GM04504 (cell line): ENCODE data around the gene ANXA4.
A peak's percentile ranks its signal among the peaks of the same experiment; 100 is the strongest.
"Not testable (repeated sequence)": the region's sequence is repeated elsewhere in the genome, so short reads cannot be mapped to it uniquely, and the experiment has no call there.

ENCODE experiments used
- DNase-seq: peaks from one replicate; pipeline ENCODE4 v3.0.0-alpha.2; 2012; ENCODE audit warnings: low read depth

The ANXA4 gene

GRCh38 chr2:69755862-69756467, 14.0 kb downstream of the ANXA4 start:
- peak; percentile 74 for DNase-seq

DNA sequence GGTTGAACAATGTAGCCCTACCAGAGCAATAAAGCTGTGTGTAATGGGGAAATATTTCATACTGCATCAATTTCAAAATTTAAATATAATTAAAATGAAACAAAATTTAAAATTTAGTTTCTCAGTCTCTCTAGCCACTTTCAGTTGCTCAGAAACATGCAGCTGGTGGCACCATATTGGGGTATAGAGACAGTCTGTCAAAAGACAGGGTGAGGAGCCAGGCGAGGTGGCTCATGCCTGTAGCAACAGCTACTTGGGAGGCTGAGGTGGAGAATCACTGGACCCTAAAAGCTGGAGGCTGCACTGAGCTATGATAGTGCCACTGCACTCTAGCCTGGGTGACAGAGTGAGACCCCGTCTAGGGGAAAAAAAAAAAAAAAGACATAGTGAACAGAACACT, 20.1 kb downstream of the ANXA4 start:
- no peak for DNase-seq

GRCh38 chr2:69762513-69763494, 20.9 kb downstream of the ANXA4 start:
- DNase-seq, result no peak

GRCh38 chr2:69763831-69764230, 21.9 kb downstream of the ANXA4 start:
- not testable (repeated sequence) for DNase-seq

DNA sequence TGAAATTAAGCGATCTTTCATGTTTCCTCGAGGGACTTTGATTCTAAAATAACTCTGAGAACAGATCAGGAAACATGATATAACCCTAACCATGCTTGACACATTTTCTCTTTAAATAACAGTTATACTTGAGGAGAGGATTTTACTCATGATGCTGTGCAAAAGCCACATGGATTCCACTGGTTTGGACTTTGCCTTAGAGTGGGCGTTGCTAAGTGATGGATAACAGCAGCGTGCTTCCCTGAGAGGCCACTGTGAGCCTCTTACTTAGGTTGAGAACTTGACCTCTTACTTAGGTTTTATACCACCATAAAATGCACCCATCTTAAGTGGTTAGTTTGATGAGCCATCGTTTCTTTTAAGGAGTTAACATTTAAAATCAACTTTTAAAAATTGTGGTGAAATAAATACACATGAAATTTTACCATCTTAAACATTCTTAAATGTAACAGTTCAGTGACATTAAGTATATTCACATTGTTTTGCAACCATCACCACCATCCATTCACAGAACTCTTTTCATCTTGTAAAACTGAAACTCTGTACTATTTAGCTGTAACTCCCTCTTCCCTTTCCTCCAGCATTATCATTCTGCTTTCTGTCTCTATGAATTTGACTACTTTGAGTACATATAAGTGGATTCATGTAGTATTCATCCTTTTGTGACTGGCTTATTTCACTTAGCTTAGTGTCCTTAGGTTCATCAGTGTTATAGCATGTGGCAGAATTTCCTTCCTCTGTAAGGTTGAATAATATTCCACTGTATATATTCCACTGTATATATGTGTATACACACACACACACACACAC, 22.6 kb downstream of the ANXA4 start:
- DNase-seq, result no peak

DNA sequence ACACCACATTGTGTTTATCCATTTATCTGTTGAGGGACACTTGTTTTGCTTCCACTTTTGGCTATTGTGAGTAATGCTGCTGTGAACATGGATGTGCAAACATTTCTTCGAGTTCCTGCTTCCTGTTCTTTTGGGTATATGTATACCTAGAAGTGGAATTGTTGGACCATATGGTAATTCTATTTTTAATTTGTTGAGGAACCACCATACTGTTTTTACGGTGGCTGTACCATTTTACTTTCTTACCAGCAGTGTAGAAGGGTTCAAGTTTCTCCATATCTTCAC, 23.1 kb downstream of the ANXA4 start:
- DNase-seq, result no peak

- no peak for DNase-seq
Observed at GRCh38 chr2:69766014-69766413, 24.1 kb downstream of the ANXA4 start.

DNA sequence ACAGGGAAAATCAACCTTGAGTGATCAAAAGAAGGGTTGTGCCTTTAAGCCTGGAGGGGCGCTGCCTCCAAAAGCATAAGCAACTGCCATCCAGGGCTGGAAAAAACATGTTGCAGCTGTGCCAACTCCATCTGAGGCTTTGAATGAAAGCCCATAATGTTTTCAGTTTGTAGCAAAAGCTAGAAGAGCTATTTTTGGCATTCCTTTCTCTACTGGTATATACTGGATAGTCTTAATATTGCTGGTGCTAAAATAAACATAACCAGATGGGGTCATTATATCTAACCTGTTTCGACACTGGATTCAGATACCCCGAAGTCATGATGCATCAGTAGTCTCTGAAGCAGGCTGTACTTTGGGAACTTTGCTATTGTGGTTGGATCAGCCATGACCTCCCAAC, 25.1 kb downstream of the ANXA4 start:
- peak; percentile 79 for DNase-seq

GRCh38 chr2:69768235-69768634, 26.3 kb downstream of the ANXA4 start:
- DNase-seq, result no peak

GRCh38 chr2:69768789-69769188, 26.9 kb downstream of the ANXA4 start:
- no peak for DNase-seq

DNA sequence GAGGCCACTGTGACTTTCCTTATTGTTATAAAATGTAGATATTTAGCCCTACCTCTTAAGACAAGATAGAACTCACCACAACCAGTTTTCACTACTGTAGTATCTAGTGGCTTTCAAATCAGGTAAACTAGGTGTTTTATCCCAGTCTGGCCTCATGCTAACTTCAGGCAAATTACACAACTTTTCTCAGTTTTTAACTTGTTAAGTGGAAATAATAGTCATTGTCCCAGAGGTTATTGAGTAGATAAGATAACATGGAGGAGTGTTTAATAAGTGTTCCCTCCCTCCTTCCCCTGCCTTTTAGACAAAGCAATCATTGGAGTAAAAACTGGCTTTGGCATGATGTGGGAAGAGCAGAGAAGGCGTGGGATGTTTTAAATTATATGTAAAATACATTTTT, 27.3 kb downstream of the ANXA4 start:
- DNase-seq, result no peak

- DNase-seq, result peak; percentile 74
Observed at GRCh38 chr2:69770193-69770702, 28.3 kb downstream of the ANXA4 start.

DNA sequence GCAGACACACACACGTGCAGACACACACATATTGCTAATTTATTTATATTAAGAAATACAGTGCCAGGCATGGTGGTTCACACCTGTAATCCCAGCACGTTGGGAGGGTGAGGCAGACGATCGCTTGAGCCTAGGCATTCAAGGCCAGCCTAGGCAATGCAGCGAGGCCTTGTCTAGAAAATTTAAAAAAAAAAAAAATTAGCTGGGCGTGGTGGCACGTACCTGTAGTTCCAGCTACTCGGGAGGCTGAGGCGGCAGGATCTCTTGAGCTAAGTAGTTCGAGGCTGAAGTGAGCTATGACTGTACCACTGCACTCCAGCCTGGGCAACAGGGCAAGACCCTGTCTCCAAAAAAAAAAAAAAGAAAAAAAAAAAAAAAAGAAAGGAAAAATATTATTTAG, 28.8 kb downstream of the ANXA4 start:
- DNase-seq, result no peak

DNA sequence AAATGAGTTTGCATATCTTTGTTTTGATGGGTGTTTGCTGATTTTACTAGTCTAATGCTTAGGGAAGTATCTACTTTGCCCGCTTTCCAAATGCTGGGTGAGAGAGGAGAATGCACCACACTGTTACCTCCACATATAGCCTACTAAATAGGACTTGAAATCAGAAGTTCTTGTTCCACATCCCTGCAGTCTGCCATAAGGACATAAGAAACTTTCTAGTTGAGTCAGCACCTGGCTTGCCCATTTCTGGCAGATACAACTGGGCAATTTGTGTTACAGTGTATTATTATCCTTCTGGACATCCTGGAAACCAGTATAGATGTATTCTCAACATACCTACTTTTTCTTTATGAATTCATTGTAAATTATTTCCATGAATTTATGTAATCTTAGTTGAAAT, 29.5 kb downstream of the ANXA4 start:
- no peak for DNase-seq

GRCh38 chr2:69773206-69773605, 31.3 kb downstream of the ANXA4 start:
- DNase-seq, result no peak

- DNase-seq, result not testable (repeated sequence)
Observed at GRCh38 chr2:69774258-69774983, 32.5 kb downstream of the ANXA4 start.

DNA sequence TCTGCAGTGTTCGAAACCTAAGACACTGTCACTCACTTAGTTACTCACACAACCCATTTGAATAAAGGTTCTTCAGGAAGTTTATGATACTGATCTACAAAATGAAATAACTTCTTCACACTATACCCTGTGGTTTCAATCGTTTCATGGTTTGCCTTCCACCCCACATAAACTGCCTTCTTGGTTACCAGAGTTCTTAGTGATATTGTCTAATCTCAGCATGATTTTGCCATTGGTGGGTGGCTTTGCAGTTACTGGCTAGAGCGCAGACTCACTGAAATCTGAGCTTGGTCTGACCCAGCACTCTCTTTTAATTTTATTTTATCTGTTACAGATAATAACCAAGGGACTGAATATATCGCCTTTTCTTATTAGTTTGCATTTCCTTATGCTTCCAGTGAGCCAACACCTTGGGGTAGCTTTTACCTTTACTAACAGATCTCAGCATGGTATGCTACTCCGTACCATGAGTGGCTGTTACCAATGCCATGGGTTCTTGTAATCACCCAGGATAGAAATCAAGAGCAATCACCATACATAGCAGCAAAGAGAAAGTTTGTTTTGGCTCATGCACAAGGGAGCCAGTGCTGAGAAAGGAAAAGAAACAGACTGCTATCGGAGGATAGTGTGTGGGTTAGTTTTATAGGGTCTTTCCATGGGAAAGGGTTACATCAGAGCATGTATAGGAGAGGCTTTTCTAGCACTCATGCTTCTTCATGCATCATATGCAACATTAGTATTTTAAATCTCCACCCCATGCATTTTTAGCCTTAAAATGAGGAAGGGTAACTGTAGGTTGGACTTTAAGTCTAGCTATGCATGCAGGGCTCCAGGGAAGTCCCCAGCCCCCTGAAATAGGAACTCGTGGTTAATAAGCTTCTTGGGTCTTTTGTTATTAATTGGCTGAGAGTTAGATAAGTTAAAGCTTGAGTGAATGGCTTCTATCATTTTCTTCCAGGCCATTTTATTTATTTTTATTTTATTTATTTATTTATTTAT, 33.3 kb downstream of the ANXA4 start:
- DNase-seq, result no peak

DNA sequence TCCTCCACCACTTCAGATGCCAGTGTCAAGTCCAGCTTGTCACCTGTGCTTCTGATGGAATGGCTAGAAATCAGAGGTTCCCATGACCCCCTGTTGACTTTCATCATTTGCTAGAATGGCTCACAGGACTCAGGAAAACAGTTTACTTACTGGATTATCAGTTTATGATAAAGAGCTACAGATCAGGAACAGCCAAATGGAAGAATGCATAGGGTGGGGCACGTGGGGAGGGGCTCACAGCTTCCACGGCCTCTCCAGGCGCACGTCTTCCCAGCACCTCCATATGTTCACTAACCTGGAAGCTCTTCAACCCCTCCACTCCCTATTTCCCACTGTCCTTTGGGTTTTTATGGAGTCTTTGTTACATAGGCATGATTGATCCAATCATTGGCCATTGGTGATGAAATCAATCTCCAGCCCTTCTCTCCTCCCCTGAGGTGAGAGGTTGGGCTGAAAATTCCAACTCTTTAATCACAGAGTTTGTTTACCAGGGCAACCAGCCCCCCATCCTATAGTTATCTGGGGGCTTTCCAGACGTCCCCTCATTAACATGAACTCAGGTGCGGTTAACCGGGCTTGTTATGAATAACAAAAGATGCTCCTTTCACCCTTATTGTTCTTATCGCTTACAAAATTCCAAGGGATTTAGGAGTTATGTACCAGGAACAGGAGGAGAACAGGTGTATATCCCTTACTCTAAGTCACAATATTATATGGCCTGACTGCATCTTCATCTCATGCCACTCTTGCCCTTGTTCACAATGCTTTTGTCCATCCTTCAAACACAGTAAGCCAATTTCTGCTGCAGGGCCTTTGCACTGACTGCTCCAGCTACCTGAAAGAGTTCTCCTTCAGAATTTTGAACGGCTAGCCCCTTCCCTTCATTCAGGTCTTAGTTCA, 35.2 kb downstream of the ANXA4 start:
- DNase-seq, result no peak

- no peak for DNase-seq
Observed at GRCh38 chr2:69777786-69778105, 35.8 kb downstream of the ANXA4 start.
